NCI-H524 treated with DMSO at 0.1 percent for 48 hours (cell line): Measurements from ENCODE around the gene MRPL42.
"Not testable (repeated sequence)": the region's sequence is repeated elsewhere in the genome, so short reads cannot be mapped to it uniquely, and the experiment has no call there.

Source experiments
- DNase-seq: peaks from one replicate; lab custom pipeline; 2025; lab: John Stamatoyannopoulos, UW

MRPL42 gene

DNA sequence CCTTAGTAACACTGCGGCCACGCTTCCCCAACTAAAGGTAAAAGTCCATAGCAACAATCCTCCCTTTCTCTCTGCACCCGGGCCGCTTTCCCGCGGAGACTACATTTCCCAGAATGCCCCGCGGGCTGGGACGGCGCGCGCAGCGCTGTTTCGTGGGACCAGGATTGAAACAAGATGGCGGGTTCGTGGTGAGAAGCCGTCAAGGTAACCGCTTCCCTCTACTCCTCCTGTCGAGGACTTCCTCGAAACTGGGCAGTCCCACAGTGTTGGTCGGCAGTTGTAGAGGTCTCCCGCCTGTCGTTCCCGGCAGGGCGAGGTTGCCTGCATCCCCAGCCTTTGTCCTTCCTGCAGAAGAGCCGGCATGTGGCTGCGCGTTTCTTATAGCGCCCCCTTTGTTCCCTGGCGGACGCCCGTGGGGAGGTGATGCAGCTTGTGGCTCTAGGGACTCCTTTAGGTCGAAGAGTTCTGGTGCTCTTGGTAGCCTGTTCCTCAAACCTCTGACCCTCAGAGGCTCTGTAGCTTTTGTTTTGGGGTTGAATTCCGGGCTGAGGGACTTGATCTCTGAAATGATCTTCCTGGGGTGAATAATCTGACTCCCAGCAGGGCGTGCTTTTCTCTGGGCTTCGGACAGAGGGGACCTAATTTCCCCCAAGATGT is at the start of gene MRPL42:
MRPL42 (plus strand) TSS at position 164 of the 657 bp plus-strand sequence. CDS start 1,772 bp downstream, outside the sequence.
- DNase-seq = peak; percentile 28

GRCh38 chr12:93417967-93418480 is 49.3 kb upstream of the MRPL42 start:
- no peak for DNase-seq

- DNase-seq = peak; percentile 29
Measured at GRCh38 chr12:93419388-93420034, 47.8 kb upstream of the MRPL42 start.

DNA sequence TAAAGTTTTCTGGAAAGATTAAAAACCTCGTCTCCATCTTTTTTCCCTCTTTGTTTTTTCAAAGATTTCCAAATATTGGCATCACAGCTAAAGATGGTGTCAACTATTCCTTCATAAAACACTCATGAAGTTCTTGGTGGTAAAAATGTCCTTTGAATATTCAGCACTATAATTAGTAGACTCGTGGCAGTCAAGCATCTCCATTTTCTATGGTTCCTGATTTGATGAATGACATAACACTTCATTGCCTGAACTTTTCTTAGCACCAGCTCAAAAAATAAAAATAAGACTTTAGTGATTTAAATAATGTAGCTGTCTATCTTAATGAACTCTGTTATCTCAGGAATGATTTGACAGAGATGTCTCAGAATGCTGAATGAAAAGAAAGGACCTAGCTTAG is 45.3 kb upstream of the MRPL42 start:
- DNase-seq = no peak

- no peak for DNase-seq
Measured at GRCh38 chr12:93425736-93426411, 41.4 kb upstream of the MRPL42 start.

GRCh38 chr12:93426412-93426805 is 40.9 kb upstream of the MRPL42 start:
- no peak for DNase-seq

GRCh38 chr12:93427779-93428564 is 39.3 kb upstream of the MRPL42 start:
- no peak for DNase-seq

DNA sequence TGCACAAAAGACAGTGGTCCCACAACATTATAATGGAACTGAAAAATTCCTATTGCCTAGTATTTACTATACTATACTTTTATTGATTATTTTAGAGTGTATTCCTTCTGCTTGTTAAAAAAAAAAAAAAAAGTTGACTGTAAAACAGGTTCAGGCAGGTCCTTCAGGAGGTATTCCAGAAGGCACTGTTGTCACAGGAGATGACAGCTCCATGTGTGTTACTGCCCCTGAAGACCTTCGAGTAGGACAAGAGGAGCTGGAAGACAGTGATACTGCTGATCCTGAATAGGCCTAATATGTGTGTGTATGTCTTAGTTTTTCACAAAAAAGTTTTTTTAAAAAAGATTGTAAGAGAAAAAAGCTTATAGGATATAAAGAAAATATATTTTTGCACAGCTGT is 37.9 kb upstream of the MRPL42 start:
- DNase-seq = no peak

GRCh38 chr12:93429852-93430251 is 37.5 kb upstream of the MRPL42 start:
- no peak for DNase-seq

- DNase-seq = no peak
Measured at GRCh38 chr12:93430280-93430679, 37.0 kb upstream of the MRPL42 start.

- DNase-seq = not testable (repeated sequence)
Measured at GRCh38 chr12:93432031-93432430, 35.3 kb upstream of the MRPL42 start.

DNA sequence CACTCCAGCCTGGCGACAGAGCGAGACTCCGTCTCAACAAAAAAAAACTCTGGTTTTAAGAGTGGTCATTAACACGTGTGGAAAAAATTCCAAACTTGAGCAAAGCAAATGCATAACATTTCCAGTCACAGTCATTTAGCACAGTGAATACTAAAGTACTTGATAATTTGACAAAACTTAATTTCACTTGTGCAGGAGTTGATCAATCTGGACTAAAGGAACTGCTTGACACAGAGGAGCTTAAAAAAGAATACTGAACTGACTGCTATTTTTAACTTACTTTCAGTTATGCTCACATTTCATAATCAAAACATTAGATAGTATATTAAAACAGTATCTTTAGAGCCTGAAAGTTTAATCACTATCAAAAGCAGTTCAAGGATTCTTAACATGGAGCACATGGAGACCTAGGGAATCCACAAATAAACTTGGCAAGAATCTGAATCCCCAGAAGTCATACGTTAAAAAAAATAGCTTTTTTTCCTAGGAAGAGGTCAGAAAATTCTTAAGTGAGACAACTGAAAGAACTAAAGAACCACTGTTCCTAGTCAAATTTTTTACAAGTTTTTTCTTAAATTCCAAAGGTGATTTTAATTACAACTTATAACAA is 33.0 kb upstream of the MRPL42 start:
- no peak for DNase-seq

DNA sequence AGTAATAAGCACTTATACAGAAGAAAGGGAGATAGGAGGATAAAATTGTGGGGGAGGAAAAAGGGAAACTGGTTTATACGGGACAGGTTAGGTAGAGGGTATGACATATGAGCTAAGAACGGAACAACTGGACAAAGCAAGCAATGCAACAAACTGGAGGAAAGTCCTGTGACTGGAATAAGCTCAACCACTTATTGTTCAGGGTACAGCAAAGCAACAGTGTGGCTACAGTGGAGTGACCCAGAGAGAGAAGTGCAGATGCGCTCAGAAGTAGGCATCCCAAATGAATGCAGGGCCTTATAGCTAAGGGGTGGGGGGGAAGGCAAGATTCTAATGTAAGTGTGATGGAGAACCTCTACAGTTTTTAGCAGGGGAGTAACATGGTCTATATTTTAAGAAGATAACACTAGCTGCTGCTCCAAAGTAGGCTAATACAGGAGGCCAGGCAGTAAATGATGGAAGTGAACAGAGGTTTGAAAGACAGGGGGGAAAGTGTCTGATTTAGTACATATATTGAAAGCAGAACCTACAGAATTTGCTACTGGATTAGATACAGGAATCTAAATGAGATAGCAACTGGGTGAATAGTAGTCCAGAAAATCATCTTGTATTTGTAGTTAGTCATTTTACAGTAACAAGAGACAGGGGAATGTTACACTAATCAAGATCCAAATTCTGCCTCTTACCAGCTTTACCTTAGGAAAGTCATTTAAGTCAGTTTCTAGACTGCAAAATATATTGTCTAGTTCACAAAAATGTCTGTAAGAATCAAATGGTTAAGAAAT is 28.9 kb upstream of the MRPL42 start:
- DNase-seq = no peak

- DNase-seq = no peak
Measured at GRCh38 chr12:93440043-93440835, 27.1 kb upstream of the MRPL42 start.

DNA sequence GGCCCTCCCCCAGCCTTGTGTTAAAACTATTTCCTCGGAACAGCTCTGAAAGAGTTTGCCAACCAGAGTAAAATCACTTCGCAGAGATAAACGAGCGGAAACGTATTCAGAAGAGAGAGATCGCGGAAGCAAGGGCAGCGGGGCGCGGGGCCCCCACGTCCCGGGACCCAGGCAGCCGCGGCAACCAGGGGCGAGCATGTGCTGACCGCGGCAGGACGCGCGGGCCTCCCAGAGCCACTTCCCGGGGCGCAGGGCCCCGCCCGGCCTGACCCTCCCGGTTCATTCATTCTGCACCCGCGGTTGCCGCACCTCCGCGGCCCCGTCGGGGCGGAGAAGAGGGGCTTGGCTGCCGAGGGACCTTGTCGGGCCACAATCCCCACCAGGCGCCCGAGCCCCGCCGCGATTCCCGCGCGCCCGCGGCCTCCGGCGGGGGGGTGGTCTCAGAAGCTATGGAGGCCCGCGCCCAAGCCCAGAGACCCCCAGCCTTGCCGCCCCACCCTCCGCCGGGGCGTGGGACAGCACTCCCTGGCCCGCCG is 26.2 kb upstream of the MRPL42 start:
- DNase-seq = no peak

- DNase-seq = peak; percentile 80
Measured at GRCh38 chr12:93441617-93442410, 25.5 kb upstream of the MRPL42 start, which contains the start of gene UBE2N. UBE2N (minus strand) TSS chr12:93441947; CDS start chr12:93441884, 63 bp downstream.

DNA sequence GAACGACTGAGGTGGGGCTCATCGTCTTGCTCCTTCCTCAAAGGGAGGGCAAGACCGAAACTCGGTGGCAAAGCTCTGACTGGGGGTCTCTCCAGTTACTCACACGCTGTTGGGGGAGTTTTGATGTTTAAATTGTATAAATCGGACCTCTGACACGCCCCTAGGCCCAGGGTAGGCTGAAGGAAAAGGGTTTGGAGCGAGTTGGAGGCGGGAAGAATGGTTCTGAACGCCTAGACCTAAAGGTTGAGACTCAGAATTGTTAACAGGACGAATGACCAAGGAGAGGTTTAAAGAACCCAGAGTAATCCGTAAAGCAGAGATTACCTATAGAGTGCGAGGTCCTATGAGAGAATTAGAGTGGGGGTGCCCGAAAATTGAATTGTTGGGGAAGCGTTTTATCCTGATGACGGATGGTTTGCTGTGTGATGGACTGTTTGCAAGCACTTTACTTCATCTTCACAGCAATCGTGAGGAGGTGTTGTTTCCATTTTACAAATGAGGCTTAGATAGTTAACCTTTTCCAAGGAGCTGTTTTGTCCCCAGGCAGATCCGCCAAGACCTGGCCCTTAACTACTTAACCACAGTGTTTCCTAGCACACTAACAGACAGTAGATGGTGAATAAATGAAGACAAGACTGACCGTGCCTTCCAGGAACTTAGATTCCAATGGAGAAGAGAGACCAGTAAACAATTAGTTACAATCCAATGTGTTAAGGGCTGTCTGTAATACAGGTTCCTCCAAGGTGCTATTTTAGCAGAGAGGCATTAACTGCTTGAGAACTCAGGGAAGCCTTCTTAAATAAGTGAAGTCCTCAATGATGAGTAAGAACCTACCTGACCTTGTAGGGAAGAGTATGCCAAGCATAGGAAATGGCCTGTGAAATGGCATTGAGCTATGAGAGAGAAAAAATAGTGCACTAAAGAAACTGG is 24.6 kb upstream of the MRPL42 start:
- no peak for DNase-seq

- no peak for DNase-seq
Measured at GRCh38 chr12:93443576-93443975, 23.7 kb upstream of the MRPL42 start.
